Tibial nerve (tissue), 4 donors: Measurements from ENCODE around the gene DCXR.
A peak's percentile ranks its signal among the peaks of the same experiment; 100 is the strongest.

Experiments
- EP300 ChIP-seq, 2 donors: sonication (generic); formaldehyde crosslinking; IDR thresholded peaks; one replicate each; pipeline ENCODE4 v1.6.1; 2017; ENCODE audit warnings: antibody characterized with exemption in 2 of 2, mild to moderate bottlenecking in 1 of 2
- POLR2A ChIP-seq, 2 donors: fragments of 450-650 bp; IDR thresholded peaks; one replicate each; pipeline ENCODE4 v1.6.1; 2017; ENCODE audit warnings: antibody characterized with exemption in 2 of 2, mild to moderate bottlenecking in 2 of 2, moderate library complexity in 2 of 2
- TF ChIP-seq, protein P1 (sequence below), 5 experiments: fragments of 200-600 bp in 3 of 5; fragments of 450-650 bp in 2 of 5; sonication (generic) in 3 of 5; IDR thresholded peaks; one replicate each; pipeline ENCODE4 v1.5.1; 2016 to 2019; ENCODE audit warnings: antibody characterized with exemption in 5 of 5, mild to moderate bottlenecking in 3 of 5, moderate library complexity in 2 of 5

- TF ChIP-seq, protein P1, sequence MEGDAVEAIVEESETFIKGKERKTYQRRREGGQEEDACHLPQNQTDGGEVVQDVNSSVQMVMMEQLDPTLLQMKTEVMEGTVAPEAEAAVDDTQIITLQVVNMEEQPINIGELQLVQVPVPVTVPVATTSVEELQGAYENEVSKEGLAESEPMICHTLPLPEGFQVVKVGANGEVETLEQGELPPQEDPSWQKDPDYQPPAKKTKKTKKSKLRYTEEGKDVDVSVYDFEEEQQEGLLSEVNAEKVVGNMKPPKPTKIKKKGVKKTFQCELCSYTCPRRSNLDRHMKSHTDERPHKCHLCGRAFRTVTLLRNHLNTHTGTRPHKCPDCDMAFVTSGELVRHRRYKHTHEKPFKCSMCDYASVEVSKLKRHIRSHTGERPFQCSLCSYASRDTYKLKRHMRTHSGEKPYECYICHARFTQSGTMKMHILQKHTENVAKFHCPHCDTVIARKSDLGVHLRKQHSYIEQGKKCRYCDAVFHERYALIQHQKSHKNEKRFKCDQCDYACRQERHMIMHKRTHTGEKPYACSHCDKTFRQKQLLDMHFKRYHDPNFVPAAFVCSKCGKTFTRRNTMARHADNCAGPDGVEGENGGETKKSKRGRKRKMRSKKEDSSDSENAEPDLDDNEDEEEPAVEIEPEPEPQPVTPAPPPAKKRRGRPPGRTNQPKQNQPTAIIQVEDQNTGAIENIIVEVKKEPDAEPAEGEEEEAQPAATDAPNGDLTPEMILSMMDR (IDR thresholded peaks at IDR 0.05) = peak in 1 of 5 experiments; percentile 17
- TF ChIP-seq POLR2A (IDR thresholded peaks at IDR 0.05) = no peak
- peak in 1 of 2 donors; percentile 39 for TF ChIP-seq EP300 (IDR thresholded peaks at IDR 0.05)
Observed at GRCh38 chr17:81991684-81992305, 45.7 kb downstream of the DCXR start.
